Measurements from ENCODE around the gene AGXT.
A peak's percentile ranks its signal among the peaks of the same experiment; 100 is the strongest.

Gene AGXT

GRCh38 chr2:240914645-240915525, 46.3 kb downstream of the AGXT start:
- H3K4me2 ChIP-seq: no peak overlapping the region
- no peak overlapping the region for H3K4me3 ChIP-seq (IDR thresholded peaks at IDR 0.05; ENCODE audit: insufficient read depth, low read depth, low read length)
- no peak overlapping the region for H3K27ac ChIP-seq
- H3K4me1 ChIP-seq (ENCODE audit: low read depth, poor library complexity, severe bottlenecking): no peaks in the 10 kb centered on the region
- TF ChIP-seq CTCF (conservative IDR thresholded peaks at IDR 0.05; ENCODE audit: low read depth, low read length): peak; percentile 15; the same call in 1 of the 2 replicates
- no peak overlapping the region for H3K9ac ChIP-seq
- no peaks in the 10 kb centered on the region for H3K36me3 ChIP-seq (ENCODE audit: insufficient read depth)
- no peak overlapping the region for H2AFZ ChIP-seq (ENCODE audit: low read depth)
- H3K27me3 ChIP-seq (ENCODE audit: insufficient read depth, low read depth): peaks cover 58% of the 10 kb centered on the region; the same call in 1 of the 2 replicates
- H4K20me1 ChIP-seq (ENCODE audit: insufficient read depth): no peaks in the 10 kb centered on the region
- H3K79me2 ChIP-seq (ENCODE audit: insufficient read depth, low read depth): no peaks in the 10 kb centered on the region

GRCh38 chr2:240915526-240916341, 47.1 kb downstream of the AGXT start:
- H3K27ac ChIP-seq: no peak overlapping the region
- no peaks in the 10 kb centered on the region for H3K4me1 ChIP-seq (ENCODE audit: low read depth, poor library complexity, severe bottlenecking)
- no peak overlapping the region for H3K4me2 ChIP-seq
- H4K20me1 ChIP-seq (ENCODE audit: insufficient read depth): no peaks in the 10 kb centered on the region
- H3K36me3 ChIP-seq (ENCODE audit: insufficient read depth): no peaks in the 10 kb centered on the region
- H3K4me3 ChIP-seq (IDR thresholded peaks at IDR 0.05; ENCODE audit: insufficient read depth, low read depth, low read length): no peak overlapping the region
- no peak overlapping the region for H2AFZ ChIP-seq (ENCODE audit: low read depth)
- H3K9ac ChIP-seq: no peak overlapping the region
- peaks cover 50% of the 10 kb centered on the region; the same call in 1 of the 2 replicates for H3K27me3 ChIP-seq (ENCODE audit: insufficient read depth, low read depth)
- no peaks in the 10 kb centered on the region for H3K79me2 ChIP-seq (ENCODE audit: insufficient read depth, low read depth)
- no peak for TF ChIP-seq CTCF (conservative IDR thresholded peaks at IDR 0.05; ENCODE audit: low read depth, low read length)

GRCh38 chr2:240916571-240917008, 48.0 kb downstream of the AGXT start:
- Histone ChIP-seq H3K9ac (no peak overlapping the region), H3K27ac (no peak overlapping the region)

More at GRCh38 chr2:240916571-240917008, 48.0 kb downstream of the AGXT start:
- no peak for TF ChIP-seq CTCF (conservative IDR thresholded peaks at IDR 0.05; ENCODE audit: low read depth, low read length)
- H4K20me1 ChIP-seq (ENCODE audit: insufficient read depth): no peaks in the 10 kb centered on the region
- H3K4me1 ChIP-seq (ENCODE audit: low read depth, poor library complexity, severe bottlenecking): no peaks in the 10 kb centered on the region
- H3K79me2 ChIP-seq (ENCODE audit: insufficient read depth, low read depth): no peaks in the 10 kb centered on the region
- no peak overlapping the region for H2AFZ ChIP-seq (ENCODE audit: low read depth)
- H3K4me3 ChIP-seq (IDR thresholded peaks at IDR 0.05; ENCODE audit: insufficient read depth, low read depth, low read length): no peak overlapping the region
- H3K4me2 ChIP-seq: no peak overlapping the region
- H3K36me3 ChIP-seq (ENCODE audit: insufficient read depth): no peaks in the 10 kb centered on the region
- H3K27me3 ChIP-seq (ENCODE audit: insufficient read depth, low read depth): peaks cover 49% of the 10 kb centered on the region; the same call in 1 of the 2 replicates

All from KMS-11 (cell line).